DMS153 (cell line): ENCODE results near the gene CA5B.
"Not testable (repeated sequence)": the region's sequence is repeated elsewhere in the genome, so short reads cannot be mapped to it uniquely, and the experiment has no call there.

ENCODE experiments used
- DNase-seq: peaks from one replicate; lab custom pipeline; 2025; lab: John Stamatoyannopoulos, UW

The CA5B gene

DNA sequence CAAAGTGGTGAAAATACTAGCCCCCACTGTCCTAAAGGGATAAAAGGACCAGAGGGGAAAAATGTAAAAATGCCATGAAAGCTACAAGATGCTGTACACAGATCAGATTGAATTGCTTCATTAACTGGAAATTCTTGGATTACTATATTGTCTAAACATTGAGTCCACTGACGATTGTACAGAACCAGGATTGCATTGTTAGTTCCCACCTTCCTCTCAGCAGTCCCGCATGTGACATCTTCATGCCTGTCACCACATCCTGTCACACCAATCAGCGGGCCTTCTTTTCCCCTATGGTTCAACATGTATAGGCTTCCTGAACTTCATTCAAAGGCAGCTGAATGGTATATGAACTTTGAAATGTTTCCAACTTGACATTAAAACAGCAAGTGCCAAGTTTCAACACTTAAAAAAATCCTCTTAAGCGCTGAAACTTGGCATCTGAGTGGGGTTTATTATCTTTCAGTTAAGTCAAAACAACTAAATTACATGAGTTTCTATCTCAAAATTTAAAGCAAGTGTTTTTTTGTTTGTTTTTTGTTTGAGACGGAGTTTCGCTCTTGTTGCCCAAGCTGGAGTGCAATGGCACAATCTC lies 76.8 kb downstream of the CA5B start:
- DNase-seq = no peak

DNA sequence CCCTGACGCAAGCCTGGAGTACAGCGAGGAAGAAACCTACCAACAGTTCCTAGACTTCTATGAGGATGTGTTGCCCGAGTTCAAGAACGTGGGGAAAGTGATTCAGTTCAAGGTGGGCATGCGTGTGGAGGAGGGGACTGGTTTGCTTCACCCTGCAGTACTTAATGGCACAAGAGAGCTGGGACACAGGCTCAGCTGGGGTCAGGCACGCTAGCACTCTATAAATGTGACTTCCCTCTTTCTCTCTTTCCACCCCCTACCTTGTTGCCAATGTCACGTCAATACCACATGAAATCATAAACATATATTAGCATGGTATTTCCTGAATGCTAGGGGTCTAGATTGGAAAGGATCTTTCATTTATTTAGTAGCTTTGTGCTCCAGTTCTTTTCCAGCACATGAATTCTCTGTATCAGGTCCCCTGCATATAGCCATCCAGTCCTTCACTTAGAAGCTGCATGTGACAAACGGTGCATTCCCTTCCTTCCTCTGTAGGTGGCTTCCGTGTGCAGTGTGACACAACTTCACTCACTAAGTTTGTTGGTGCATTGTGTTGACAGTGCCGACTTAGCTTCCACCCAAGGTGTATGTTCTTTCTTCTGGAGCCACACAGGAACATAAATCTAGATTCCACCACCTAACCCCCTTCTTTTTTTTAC lies 77.8 kb downstream of the CA5B start:
- DNase-seq = no peak

- DNase-seq = no peak
Measured at GRCh38 chrX:15816438-15816809, 78.4 kb downstream of the CA5B start.

DNA sequence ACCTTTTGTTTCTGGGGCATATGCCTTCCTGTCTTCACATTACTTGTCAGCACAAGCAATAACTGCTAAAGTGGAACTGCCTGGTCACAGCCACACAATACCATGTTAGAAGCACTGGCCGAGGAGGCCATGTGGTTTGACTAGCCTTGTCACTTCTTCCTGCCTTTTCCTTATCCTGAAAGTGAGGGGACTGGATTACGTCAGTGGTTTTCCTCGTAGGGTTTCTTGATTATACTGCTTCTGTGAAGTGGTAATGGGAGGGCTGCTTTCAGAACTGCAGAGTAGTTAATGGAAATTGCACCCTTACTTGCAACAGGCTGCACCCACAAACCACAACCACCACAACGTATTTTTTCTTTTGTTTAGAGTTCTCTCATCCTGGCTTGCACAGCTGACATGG lies 78.8 kb downstream of the CA5B start:
- no peak for DNase-seq

- no peak for DNase-seq
Measured at GRCh38 chrX:15820106-15821073, 82.3 kb downstream of the CA5B start.

- no peak for DNase-seq
Measured at GRCh38 chrX:15822922-15823321, 84.9 kb downstream of the CA5B start.

- no peak for DNase-seq
Measured at GRCh38 chrX:15825936-15826335, 87.9 kb downstream of the CA5B start.

DNA sequence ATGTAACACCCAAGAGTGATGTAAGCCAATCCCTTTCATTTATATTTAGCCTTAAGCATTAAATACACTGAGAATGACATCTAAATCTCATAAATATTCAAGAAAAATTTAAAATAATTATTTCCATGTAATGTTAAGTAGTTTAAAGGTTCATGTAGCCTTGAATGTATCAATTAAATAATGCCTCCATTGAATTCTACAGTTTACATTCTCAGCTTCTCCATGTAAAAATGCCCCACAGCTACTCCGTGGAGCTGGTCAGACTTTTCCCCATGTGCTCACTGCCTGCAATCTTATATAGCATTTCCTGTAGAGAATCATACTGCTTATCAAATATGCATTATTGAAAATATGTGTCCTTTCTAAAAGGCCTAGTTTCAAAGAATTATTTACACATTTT lies 91.1 kb downstream of the CA5B start:
- no peak for DNase-seq

DNA sequence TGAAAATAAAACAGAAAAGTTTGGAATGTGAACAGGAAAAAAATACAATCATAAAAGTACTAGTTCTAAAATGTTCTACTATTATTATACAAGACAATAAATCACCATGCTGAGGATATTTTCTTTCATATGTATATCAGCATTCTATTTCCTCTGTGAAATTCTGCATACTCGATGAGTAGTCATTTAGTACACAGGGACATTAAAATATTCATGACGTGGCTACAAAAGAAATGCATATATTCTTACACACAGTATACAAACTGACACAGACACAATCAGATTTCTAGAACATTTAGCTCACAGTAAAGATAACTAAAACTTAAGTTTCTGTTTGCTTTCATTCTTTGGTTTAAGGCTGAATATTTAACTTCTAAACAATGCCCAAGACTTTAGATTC lies 93.3 kb downstream of the CA5B start:
- DNase-seq = not testable (repeated sequence)

- no peak for DNase-seq
Measured at GRCh38 chrX:15834053-15834452, 96.0 kb downstream of the CA5B start.

- DNase-seq = no peak
Measured at GRCh38 chrX:15834827-15835595, 96.9 kb downstream of the CA5B start.
